ENCODE measurements around the gene TRIP10.

The TRIP10 gene

DNA sequence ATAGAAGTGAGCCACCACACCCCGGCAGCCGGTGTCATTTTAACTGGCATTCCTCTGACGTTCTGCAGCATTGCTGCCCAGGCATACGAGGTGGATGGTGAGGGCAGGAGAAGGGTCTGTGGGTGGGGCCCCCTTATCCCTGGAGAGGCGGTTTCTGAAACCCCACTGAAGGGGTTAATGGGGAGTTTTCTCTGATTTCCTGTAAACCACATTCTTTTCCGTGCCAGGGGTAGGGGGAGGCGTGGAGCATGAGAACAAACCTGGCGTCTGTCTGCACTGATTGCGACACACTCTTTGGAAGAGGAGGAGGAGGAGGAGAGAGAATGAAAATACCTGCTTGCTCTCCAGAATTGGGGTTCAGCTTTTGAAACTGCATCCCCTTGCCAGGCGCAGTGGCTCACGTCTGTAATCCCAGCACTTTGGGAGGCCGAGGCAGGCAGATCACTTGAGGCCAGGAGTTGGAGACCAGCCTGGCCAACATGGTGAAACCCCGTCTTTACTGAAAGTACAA lies 16.3 kb upstream of the TRIP10 start:
- no peaks in the 10 kb centered on the region; the same call in 1 of the 2 replicates for H3F3A ChIP-seq (ENCODE audit: insufficient read depth, low read length)
- no peaks in the 10 kb centered on the region for H3K9me2 ChIP-seq (replicated peaks; ENCODE audit: insufficient read depth, low read length)
- H3K36me3 ChIP-seq (replicated peaks; ENCODE audit: insufficient read depth, low read length) = no peaks in the 10 kb centered on the region
- H3K27me3 ChIP-seq (replicated peaks; ENCODE audit: insufficient read depth, low read length) = peaks cover 15% of the 10 kb centered on the region; the same call in 1 of the 2 replicates
- no peak overlapping the region for H2AFZ ChIP-seq (ENCODE audit: low read length)
- no peak for DNase-seq
- no peak overlapping the region for H3K27ac ChIP-seq (ENCODE audit: low read length)
- H4K20me1 ChIP-seq (ENCODE audit: insufficient read depth, low read length) = no peaks in the 10 kb centered on the region
- TF ChIP-seq EZH2 (optimal IDR thresholded peaks at IDR 0.05; ENCODE audit: low read depth, low read length) (no peak), EZH2phosphoT487 (IDR thresholded peaks at IDR 0.05; ENCODE audit: low read length) (no peak)
- TF ChIP-seq, protein P1, sequence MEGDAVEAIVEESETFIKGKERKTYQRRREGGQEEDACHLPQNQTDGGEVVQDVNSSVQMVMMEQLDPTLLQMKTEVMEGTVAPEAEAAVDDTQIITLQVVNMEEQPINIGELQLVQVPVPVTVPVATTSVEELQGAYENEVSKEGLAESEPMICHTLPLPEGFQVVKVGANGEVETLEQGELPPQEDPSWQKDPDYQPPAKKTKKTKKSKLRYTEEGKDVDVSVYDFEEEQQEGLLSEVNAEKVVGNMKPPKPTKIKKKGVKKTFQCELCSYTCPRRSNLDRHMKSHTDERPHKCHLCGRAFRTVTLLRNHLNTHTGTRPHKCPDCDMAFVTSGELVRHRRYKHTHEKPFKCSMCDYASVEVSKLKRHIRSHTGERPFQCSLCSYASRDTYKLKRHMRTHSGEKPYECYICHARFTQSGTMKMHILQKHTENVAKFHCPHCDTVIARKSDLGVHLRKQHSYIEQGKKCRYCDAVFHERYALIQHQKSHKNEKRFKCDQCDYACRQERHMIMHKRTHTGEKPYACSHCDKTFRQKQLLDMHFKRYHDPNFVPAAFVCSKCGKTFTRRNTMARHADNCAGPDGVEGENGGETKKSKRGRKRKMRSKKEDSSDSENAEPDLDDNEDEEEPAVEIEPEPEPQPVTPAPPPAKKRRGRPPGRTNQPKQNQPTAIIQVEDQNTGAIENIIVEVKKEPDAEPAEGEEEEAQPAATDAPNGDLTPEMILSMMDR (IDR thresholded peaks at IDR 0.05; ENCODE audit: low read length) = no peak
- peaks cover 2% of the 10 kb centered on the region for H3K4me1 ChIP-seq (ENCODE audit: low read length)
- H3K4me3 ChIP-seq (ENCODE audit: low read length) = no peak overlapping the region
- no peak overlapping the region for H3K4me2 ChIP-seq (ENCODE audit: low read depth, low read length)
- H3K79me2 ChIP-seq (ENCODE audit: low read length) = no peaks in the 10 kb centered on the region
- H3K9ac ChIP-seq (ENCODE audit: low read length) = no peak overlapping the region
- no peaks in the 10 kb centered on the region for H3K9me3 ChIP-seq (replicated peaks; ENCODE audit: insufficient read depth, low read length)

DNA sequence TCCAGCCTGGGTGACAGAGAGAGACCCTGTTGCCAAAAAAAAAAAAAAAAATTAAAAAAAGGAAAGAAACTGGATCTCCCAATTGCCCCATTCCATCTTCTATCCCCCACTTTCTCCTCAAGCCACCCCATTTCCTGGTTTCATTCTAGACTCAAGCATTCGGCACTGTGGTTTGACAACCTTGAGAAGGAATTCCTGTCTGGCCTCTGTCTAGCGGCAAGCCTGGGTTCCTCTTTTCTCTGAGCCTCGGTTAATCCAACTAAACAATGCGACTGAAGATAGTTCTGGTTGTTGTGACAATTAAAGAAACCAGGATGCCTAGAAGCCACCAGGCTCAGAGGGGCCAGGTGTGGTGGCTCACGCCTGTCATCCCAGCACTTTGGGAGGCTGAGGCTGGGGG lies 15.7 kb upstream of the TRIP10 start:
- Histone ChIP-seq H4K20me1 (ENCODE audit: insufficient read depth, low read length) (no peaks in the 10 kb centered on the region), H3F3A (ENCODE audit: insufficient read depth, low read length) (no peaks in the 10 kb centered on the region; the same call in 1 of the 2 replicates), H3K4me2 (ENCODE audit: low read depth, low read length) (no peak overlapping the region), H3K9me3 (replicated peaks; ENCODE audit: insufficient read depth, low read length) (no peaks in the 10 kb centered on the region), H3K27me3 (replicated peaks; ENCODE audit: insufficient read depth, low read length) (peaks cover 15% of the 10 kb centered on the region; the same call in 1 of the 2 replicates), H3K9ac (ENCODE audit: low read length) (no peak overlapping the region), H2AFZ (ENCODE audit: low read length) (no peak overlapping the region), H3K36me3 (replicated peaks; ENCODE audit: insufficient read depth, low read length) (no peaks in the 10 kb centered on the region), H3K27ac (ENCODE audit: low read length) (no peak overlapping the region), H3K4me3 (ENCODE audit: low read length) (no peak overlapping the region), H3K79me2 (ENCODE audit: low read length) (no peaks in the 10 kb centered on the region), H3K4me1 (ENCODE audit: low read length) (peaks cover 8% of the 10 kb centered on the region), H3K9me2 (replicated peaks; ENCODE audit: insufficient read depth, low read length) (no peaks in the 10 kb centered on the region)
- no peak for DNase-seq
- TF ChIP-seq, protein P1 (IDR thresholded peaks at IDR 0.05; ENCODE audit: low read length) = no peak
- TF ChIP-seq EZH2 (optimal IDR thresholded peaks at IDR 0.05; ENCODE audit: low read depth, low read length) (no peak), EZH2phosphoT487 (IDR thresholded peaks at IDR 0.05; ENCODE audit: low read length) (no peak)

DNA sequence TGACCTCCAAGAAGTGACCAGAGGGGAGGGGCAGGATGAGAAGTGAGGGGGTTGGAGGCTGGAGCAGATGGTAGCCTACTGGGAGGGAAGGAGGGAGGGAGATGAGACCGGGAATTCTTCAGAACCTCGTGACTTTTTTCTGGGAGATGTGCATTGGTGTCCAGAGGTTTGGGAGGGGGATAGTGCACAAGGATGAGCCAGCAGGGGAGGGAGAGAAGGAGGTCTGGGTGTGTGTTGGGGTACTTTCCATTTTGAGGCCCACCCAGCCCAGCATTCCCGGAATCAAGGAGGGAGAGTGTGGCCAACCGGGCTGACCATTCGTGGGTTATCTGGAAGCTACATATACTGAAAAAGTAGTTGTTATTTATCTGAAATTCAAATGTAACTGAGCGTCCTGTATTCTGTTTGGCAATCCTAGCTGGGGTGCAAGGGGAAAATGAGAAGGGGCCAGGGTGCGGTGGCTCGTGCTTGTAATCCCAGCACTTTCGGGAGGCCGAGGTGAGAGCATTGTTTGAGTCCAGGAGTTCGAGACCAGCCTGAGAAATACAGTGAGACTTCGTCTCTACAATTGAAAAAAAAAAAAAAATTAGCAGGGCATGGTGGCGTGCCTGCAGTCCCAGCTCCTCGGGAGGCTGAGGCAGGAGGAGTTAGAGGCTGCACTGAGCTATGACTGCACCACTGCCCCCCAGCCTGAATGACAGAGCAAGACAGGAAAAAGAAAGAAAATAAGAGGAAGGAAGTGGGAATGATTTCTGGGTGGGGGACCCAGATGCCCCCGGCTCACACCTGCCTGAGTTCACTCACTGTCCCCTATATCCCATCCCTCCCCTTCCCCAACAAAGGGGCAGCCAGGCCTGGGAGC lies 14.6 kb upstream of the TRIP10 start:
- H3K27me3 ChIP-seq (replicated peaks; ENCODE audit: insufficient read depth, low read length) = peaks cover 15% of the 10 kb centered on the region; the same call in 1 of the 2 replicates
- H3K4me1 ChIP-seq (ENCODE audit: low read length) = peaks cover 9% of the 10 kb centered on the region
- no peak overlapping the region for H3K4me2 ChIP-seq (ENCODE audit: low read depth, low read length)
- no peaks in the 10 kb centered on the region for H3K36me3 ChIP-seq (replicated peaks; ENCODE audit: insufficient read depth, low read length)
- H3K79me2 ChIP-seq (ENCODE audit: low read length) = no peaks in the 10 kb centered on the region
- H4K20me1 ChIP-seq (ENCODE audit: insufficient read depth, low read length) = no peaks in the 10 kb centered on the region
- no peak for DNase-seq
- TF ChIP-seq, protein P1 (IDR thresholded peaks at IDR 0.05; ENCODE audit: low read length) = no peak
- TF ChIP-seq EZH2 (optimal IDR thresholded peaks at IDR 0.05; ENCODE audit: low read depth, low read length) (no peak), EZH2phosphoT487 (IDR thresholded peaks at IDR 0.05; ENCODE audit: low read length) (no peak)
- no peak overlapping the region for H2AFZ ChIP-seq (ENCODE audit: low read length)
- no peaks in the 10 kb centered on the region; the same call in 1 of the 2 replicates for H3F3A ChIP-seq (ENCODE audit: insufficient read depth, low read length)
- H3K9ac ChIP-seq (ENCODE audit: low read length) = no peak overlapping the region
- H3K9me3 ChIP-seq (replicated peaks; ENCODE audit: insufficient read depth, low read length) = no peaks in the 10 kb centered on the region
- no peak overlapping the region for H3K27ac ChIP-seq (ENCODE audit: low read length)
- H3K9me2 ChIP-seq (replicated peaks; ENCODE audit: insufficient read depth, low read length) = no peaks in the 10 kb centered on the region
- H3K4me3 ChIP-seq (ENCODE audit: low read length) = no peak overlapping the region

Measured in MM.1S (cell line).